COLO668 (cell line): ENCODE results near the gene CCDC112.

Source experiments
- DNase-seq: peaks from one replicate; lab custom pipeline; 2025; ENCODE audit not compliant: unreplicated experiment; lab: John Stamatoyannopoulos, UW

The CCDC112 gene

DNA sequence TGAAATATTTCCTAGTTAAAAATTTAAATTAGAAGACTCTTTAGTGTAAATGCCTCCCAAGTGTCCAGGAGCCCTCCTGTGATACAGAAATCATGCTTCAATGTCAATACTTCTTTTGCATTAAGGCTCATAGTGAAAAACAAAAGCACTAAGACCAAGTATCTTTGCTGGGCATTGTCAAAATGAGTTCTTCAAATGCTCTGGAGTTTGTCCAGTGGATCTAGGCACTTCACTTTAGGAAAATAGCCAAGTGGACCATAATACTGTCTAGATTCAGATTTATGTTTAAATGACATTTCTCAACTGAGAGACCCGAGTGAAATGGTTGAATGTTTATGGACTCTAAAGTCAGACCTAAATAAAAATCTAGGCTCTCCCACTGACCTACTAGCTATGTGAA lies 21.3 kb upstream of the CCDC112 start:
- DNase-seq: no peak

DNA sequence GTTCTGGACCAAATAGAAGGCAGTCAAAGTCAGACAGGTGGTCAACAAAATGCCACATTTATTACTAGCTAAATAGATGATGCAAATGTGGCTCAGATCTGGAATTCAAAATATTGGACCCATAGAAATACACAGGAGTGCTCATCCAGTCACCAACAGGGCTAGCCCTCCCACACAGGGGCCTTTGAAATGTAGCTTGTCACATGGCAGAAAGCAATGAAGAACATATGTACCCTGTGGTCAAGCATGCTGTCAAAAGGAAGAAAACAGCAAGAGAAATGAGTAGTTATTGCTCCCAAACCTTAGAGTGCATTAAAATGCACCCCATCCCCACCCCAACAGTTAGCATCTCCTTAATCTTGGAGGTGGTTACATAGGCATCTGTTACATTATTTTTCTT lies 20.9 kb upstream of the CCDC112 start:
- DNase-seq: no peak

DNA sequence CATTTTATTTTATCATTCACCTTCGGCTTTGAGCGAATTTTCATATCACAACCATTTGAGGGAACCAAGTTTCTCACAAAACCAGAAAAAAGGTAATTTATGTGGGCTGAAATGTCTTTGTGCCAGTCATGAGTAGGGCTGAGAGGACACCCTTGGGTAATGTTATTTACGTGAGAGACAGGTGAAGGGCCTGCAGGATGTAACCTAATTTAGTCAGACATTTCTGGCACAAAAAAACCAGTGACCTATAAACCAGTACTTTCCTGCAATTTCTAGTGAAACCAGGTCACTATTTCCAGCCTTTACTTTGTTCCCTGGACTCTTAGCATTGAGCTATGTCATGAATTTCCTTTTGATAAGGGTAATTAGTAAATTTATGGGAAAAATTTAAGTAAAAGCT lies 17.2 kb upstream of the CCDC112 start:
- no peak for DNase-seq

DNA sequence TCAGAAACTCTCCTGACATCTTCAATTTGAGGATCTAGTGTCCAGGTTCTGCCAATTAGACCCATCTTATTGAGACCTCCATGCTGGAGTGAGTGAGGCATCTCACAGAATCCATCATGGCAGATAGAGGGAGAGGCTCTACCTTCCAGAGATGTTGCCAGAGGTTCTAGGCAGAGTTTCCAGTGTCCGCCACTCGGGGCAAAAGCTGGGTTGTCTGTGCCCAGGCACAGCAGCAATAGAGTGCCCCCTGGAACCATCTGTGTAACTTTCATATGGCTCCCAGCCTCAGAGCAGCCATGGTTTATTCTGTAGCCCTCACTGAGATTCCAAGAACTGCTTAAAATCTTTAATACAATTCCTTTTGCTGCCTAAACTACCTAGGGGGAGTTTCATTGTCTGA lies 16.6 kb upstream of the CCDC112 start:
- no peak for DNase-seq

DNA sequence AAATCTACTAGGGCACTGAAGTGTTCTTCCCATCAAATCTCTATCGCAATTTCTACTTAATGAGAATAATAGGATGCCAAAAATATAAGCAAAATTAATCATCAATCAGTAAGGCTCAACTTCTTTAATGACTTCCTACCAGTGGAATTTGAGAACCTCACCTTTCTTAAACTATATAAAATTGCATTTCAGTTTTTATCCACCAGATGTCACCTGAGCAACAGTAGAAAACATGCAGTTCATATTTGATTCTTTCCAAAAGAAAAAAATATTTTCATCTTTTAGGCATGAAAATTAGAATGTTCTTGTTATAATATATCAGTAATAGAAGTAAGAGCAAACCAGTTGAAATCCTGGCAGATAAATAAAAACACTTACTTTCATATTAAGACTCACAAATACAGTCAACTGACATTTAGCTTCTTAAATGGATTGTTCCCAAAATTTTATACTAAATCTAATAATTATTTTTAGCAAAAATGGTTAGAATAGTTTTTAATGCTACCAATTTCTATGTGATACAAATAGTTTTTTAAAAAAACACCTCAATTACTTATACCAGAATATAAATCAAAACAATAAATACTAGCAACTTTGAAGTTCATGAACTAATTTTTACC lies 13.4 kb upstream of the CCDC112 start:
- no peak for DNase-seq

DNA sequence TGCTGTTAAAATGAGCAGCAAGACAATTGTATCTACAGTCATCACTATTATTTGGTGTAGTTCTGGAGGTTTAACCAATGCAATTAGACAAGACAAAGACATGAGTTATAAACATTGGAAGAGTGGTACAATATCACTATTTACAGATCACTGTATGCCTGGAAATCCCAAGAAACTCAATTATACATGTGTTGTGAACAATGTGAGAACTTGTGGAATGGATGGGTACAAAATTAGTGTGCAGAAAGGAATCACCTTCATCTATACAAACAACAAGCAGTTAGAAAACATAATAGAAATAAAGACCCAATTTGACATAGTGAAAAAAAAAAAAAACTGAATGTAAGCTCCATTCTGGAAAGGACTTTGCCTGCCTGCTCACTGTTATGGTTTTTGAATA lies 12.4 kb upstream of the CCDC112 start:
- no peak for DNase-seq

DNA sequence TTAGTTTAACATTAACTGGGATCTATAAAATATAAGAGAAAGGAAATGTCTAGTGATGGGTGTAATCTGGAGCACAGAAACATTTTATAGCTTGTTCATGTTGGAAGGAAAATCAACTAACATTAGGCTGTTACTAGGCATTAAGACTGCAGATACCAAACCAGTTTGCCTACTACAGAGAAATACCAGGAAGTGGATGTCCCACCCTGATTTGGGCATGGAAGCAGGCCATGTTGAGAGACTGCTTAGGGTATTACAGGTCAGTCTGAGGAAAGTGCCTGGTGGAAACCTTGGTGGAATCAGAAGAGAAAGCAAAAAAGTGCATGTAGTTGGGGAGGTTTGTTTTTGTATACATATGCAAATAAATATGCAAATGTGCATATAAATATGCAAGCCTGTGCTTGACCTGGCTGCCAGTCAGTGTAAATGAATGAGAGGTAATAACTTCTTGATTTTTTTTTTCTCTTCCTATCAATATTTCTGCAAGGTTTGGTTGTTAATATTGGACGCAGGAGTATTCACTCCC lies 9.6 kb upstream of the CCDC112 start:
- DNase-seq: no peak

DNA sequence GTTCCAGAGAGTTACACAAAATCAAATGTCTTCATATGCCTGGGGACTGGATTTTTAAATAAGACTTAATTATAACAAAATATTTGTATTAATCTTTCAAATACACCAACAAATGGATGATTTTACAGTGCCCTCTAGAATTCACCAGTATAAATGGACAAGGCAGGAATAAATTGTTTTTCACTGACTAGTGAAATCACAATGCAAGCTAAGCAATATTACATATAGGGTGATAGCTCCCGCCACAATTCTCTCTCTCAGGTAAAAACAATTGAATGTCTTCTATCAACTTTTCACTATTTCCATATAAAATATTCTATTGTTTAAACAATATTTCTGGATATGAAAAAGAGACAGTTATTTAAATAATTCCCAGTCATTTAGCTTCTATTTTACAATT lies 8.0 kb upstream of the CCDC112 start:
- no peak for DNase-seq

DNA sequence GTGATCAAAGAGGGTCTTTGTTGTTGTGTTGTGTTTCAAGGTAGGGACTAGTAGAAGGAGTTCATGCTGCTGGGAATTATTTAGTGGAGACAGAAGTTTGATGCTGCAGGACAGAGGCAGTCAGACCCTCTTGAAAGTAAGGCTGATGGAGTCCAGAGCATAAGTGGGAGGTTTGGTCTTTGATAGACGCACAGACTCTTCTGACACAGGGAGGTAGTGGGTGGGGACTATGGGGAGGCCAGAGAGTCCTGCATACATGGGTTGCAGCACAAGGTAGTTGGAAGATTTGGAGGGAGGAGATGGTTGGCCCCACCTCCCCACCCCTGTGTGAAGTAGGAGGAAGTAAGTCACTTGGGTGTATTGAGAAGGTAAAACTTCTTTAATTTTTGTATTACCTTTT lies 2.4 kb upstream of the CCDC112 start:
- DNase-seq: no peak

DNA sequence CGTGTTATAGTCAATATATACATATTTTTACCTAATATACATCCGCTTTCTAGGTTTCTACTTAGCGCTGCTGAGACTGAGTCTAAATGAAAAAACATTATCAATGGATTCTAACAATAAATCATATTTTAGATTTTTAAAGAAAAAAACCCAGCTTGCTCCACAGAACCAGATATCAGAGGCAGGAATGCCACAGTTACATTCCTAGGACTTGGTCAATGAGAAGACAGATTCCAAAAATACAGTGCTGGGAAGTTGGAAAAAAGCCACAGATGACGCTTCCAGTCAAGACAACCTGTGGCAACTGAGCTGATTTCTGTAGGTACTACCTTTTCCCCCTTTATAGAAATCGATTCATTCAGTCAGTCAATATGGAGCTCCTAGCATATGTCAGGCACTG lies 577 bp upstream of the CCDC112 start:
- DNase-seq: no peak

DNA sequence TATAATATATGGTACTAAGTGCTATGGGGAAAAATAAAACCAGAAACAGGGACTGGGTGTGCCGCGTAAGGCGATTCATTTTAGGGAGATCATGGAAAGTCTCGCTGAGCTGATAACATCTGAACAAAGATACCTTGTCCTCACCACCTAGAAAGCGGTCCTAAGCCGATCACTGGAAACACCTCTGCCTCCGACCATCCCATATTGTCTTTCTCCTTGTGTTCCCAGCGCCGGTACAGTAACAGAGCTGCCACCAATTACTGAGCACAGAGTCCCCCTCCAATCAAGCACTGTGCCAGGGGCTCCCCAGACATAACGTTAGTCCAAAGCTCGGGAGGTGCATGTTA lies 704 bp downstream of the CCDC112 start:
- DNase-seq: no peak

DNA sequence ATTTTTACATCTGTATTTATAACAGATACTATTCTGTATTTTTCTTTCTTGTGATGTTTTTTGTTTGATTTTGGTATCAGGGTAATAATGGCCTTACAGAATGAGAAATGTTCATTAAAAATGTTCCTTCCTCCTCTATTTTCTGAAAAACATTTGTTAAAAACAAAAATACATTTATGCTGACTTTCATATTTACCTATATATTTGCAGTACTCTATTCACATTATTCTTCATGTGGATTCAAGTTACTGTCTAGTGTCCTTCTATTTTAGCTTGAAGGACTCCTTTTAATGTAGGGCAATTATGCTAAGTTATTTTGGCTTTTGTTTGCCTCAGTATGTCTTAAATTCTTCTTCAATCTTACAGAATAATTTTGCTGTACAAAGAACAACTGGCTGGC lies 5.1 kb downstream of the CCDC112 start:
- DNase-seq: no peak

DNA sequence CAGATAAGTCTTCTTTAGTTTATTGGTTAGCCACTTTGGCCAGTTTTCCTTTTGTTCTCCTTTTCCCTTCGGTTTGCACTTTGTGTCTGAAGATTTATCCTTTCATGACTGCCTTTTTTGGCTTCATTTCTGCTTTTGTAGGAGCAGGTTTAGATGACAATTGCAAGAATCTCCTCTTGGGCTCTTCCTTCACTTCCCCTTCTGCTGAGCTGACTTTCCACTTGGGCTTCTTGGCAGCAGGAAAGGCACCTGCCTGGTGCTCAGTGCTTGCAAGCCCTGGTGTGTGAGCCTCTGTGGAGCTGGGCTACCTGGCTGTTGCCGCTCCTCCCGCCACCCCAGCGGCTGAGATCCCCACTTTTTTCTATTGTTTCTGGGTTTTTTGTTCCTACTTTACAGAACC lies 7.3 kb downstream of the CCDC112 start:
- no peak for DNase-seq

DNA sequence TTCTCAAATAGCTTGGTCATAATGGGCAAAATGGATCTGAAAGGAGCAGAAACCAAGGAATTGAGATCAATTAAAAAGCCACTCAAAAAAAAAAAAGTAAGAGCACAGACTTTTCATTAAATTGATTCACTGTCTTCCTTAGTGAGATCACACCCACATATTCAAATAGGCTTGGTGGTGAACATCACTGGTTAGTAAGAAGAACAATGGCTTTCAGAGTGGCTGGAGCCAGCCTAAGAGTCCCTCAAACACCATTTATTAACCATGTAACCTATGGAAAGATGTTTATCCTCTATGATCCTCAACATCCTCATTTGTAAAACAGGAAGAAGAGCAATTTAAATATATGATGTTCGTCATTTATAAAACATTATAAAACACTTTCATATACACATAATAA lies 12.4 kb downstream of the CCDC112 start:
- DNase-seq: no peak

DNA sequence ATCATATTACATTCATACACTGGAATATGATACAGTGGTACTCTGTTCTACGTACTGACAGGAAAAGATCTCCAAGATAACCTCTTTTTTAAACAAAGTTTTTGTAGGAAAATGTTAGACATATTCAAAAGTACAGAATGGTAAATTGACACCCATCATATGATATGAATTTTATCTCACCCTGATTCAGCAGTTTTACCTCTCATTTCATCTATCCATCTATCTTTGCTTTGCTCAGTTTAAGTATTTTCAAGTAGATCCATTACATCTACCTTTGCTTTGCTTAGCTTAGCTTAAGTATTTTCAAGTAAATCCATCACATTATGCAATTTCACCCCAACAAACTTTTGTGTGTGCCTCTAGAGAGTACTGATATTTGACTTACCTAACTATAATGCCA lies 14.3 kb downstream of the CCDC112 start:
- no peak for DNase-seq

DNA sequence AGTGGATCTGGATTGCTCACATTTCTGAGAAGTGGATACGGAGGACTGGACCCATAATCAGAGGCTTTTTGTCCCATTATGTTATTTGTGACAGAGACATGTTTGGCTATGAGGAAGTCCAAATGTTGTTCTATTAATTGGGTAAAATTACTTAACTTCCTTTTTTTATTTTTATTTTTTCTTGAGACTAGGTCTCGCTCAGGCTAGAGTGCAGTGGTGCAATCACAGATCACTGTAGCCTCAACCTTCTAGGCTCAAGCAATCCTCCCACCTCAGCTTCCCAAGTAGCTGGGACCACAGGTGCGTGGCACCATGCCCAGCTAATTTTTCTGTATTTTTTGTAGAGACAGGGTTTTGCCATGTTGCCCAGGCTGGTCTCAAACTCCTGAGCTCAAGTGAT lies 21.9 kb downstream of the CCDC112 start:
- DNase-seq: no peak

DNA sequence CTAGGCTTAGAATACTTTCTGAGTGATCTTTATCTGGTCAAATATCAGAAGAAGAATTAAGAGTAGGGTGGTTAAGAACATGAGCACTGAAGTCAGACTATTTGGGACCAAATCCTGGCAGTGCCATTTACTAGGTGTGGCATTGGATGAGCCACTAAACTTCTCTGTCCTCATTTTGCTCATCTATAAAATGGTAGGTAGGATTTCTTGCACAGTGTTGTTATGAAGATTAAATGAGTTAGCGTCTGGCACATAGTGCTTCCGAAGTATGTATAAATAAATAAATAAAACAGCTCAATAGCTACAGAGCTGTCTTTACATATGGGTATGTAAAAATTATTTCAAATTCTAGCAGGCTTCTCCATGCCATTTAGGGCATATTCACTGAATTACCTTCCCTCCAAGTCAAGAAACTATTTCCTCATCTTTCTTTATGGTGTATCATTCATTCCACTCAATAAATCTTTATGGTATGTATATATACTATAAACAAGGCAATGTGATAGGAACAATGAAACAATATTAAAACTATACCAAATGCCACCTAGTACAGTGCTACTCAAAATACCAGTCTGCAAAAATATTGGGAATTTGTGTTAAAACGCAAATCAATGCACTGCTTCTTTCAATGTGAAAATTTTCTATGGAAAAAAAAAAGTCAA lies 24.0 kb downstream of the CCDC112 start:
- DNase-seq: no peak

DNA sequence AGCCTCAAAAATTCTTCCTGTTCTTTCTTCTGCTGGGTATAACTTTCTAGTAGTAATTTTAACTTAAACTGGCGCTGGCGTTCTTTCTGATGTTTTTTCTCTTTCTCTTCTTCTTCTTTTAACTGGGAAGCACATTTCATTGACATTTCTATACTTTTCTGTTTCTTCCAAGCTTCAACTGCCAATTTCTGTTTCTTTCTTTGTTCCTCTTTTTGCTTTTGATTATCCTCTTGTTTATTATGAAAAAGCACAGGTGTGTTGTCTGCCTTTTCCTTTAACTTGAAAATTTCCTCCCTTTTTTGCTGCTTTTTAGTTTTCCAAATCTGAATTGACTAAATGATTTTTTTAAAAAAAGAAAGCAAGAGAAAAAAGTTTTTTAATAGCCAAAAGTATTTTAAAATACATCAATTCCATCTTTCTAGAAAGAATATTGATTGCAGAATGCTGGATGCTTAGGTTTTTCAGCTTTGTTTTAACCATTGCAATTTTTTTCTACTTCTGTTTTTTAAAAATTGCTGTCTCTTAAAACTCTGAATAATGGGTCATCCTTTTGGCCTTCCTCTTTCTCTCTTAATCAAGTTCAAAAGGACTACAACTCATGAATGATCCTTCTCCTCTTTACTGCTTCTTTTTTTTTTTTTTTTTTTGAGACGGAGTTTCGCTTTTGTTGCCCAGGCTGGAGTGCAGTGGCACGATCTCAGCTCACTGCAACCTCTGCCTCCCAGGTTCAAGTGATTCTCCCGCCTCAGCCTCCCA lies 25.0 kb downstream of the CCDC112 start:
- no peak for DNase-seq

DNA sequence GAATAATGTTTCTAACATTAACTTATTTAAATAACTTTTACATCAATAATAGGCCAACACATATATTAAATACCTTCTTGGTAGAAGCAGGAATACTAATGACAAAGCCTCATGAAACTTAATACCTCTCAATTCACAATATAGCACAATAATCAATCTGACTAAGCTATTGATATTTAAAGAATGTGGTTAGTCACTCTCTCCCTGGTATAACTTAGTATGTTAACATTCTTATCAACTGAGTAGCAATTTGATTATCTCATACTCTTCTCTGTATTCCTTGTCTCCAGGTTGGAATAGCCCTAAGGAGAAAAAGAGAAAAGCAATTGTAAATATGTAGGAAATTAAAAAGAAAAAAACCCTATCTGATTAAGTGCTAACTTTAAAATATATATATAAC lies 28.8 kb downstream of the CCDC112 start:
- DNase-seq: no peak

DNA sequence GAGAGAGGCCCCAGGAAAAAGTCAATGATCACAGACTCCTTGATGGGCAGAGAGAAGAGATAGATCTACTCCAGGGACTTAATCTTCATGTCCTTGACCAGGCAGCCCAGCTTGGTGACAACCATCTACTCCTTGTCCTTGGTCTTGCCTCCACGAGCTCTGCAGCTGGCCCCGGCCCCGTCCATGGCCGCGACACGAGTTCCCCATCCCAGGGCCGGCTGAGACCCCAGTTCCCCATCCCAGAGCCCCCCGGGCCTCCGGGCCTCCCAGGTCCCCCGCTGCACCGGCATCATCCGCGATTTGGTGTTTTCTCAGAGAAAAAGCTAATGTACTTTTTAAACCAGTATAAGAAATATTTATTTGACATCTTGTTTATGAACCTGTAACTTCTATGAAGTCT lies 31.2 kb downstream of the CCDC112 start:
- no peak for DNase-seq

DNA sequence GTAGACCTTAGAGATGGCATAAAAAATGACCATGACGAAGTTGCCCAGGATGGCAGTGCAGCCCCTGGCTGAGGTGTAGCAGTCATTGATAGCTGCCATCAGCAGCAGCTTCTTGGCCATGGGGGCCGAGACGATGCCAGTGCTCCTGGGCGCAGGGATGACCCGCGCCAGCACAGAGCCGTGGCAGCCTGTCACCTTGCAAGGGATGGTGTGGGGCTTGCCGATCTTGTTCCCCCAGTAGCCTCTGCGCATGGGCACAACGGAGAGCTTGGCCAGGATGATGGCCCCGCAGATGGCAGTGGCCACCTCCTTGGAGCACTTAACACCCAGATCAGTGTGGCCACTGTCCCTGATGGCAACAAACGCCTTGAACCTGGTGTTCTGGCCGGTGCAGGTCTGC lies 31.7 kb downstream of the CCDC112 start:
- DNase-seq: no peak

DNA sequence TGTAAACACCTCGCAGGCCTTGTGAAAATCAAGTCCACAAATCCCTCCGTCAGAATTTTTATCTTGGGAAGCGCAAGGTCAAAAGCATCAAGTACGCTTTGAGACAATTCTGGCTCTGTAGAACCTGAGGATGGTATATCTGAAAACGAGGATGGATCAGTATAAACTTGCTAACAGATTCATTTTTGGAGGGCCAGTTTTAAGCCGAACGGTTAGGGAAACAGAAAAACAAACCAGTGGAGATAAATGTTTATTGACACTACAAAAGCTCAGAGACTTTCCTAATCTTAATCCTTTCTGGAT lies 33.4 kb downstream of the CCDC112 start:
- DNase-seq: no peak
